Kidney (tissue), 14 donors: ENCODE results near the gene ERFL. TPM values are rescaled to one million over a fixed set of nuclear protein-coding genes. Genes with fewer than 3 reads are reported as not detected.

Experiments used
- DNase-seq, 5 donors: peaks; one replicate each; pipeline ENCODE4 v3.0.0-alpha.2; 2013 to 2020
- FAIRE-seq: peaks from 2 replicates; lab custom pipeline; 2012; peaks lifted over from hg19 to GRCh38; lab: Jason Lieb, UNC
- H3K27ac ChIP-seq, 2 donors: one replicate each; pipeline ENCODE4 v1.7.0; 2013; ENCODE audit warnings: low read depth in 2 of 2, low read length in 2 of 2, inconsistent platforms in 1 of 2
- H3K27me3 ChIP-seq: one replicate; pipeline ENCODE4 v1.7.1; 2013; ENCODE audit warnings: low read length, inconsistent platforms; ENCODE audit not compliant: control insufficient read depth, insufficient read depth
- H3K36me3 ChIP-seq, 3 donors: one replicate each; pipeline versions ENCODE4 v1.7.0 to v1.7.1; 2013; ENCODE audit warnings: low read length in 3 of 3, control low read depth in 1 of 3, inconsistent platforms in 1 of 3; ENCODE audit not compliant: insufficient read depth in 3 of 3, control insufficient read depth in 2 of 3
- H3K4me1 ChIP-seq, 3 donors: one replicate each; pipeline versions ENCODE4 v1.7.0 to v1.7.1; 2013; ENCODE audit warnings: low read length in 3 of 3, inconsistent platforms in 1 of 3, low read depth in 1 of 3; ENCODE audit not compliant: control insufficient read depth in 2 of 3, insufficient read depth in 2 of 3
- H3K4me3 ChIP-seq, 3 donors: one replicate each; pipeline versions ENCODE4 v1.7.0 to v1.8.1; 2013; ENCODE audit warnings: low read length in 3 of 3, control low read depth in 1 of 3, inconsistent platforms in 1 of 3
- H3K9ac ChIP-seq, 3 donors: one replicate each; pipeline versions ENCODE4 v1.7.0 to v1.7.1; 2013; ENCODE audit warnings: low read length in 3 of 3, control low read depth in 1 of 3, inconsistent platforms in 1 of 3
- H3K9me3 ChIP-seq, 3 donors: one replicate each; pipeline versions ENCODE4 v1.7.0 to v1.7.1; 2013; ENCODE audit warnings: low read length in 3 of 3, control low read depth in 1 of 3, inconsistent platforms in 1 of 3; ENCODE audit not compliant: control insufficient read depth in 2 of 3, insufficient read depth in 1 of 3
- CTCF ChIP-seq: IDR thresholded peaks from 3 replicates; pipeline ENCODE4 v1.5.1; 2012; ENCODE audit warnings: mild to moderate bottlenecking, moderate library complexity, borderline replicate concordance; ENCODE audit not compliant: insufficient read depth; ENCODE audit errors: extremely low read depth
- intact Hi-C: fragments of 100-400 bp; cut with DNase I; formaldehyde crosslinking; loops from one replicate; pipeline ENCODE4 v1.11.1; 2022
- polyA plus RNA-seq: library from polyadenylated mRNA; stranded (reverse); fragments of 350-450 nt; fragmentation: Illumina TruSeq; extraction: RNeasy Lipid Tissue Mini Kit (QIAGEN cat#74804); gene quantifications from one replicate; pipeline ENCODE4 v1.2.3, GENCODE V29; 2014; ENCODE audit warnings: low read depth, low replicate concordance; ENCODE audit not compliant: insufficient read depth
- total RNA-seq: library from RNA; stranded (reverse); fragmentation: NEBNext Ultra II Directional; extraction: Animal tissue kit (Norgen Biotek cat#: 25700); gene quantifications from one replicate; pipeline ENCODE4 v1.2.1, GENCODE V29; 2021
- donor health status: control.
- donor health status: control.
- donor health status: control.
- donor health status: control.
- donor health status: control.
- donor health status: DM: yes; HTN: yes; CAD: no.
- donor health status: Normal renal cell carcinoma (clear cell type).

ERFL gene
- total and polyA plus RNA-seq, 2 donors from 2014 or later, result 0.69 TPM; not detected in 1

GRCh38 chr19:41905273-41906002 lies 22.8 kb downstream of the ERFL start:
- intact Hi-C loops, result no loop called here
- H3K4me1 ChIP-seq, result no peaks in the 10 kb centered on the region
- H3K4me3 ChIP-seq, result no peak overlapping the region
- H3K27ac ChIP-seq, result no peak overlapping the region
- H3K9me3 ChIP-seq, result no peaks in the 10 kb centered on the region
- no peak for DNase-seq
- no peaks in the 10 kb centered on the region for H3K27me3 ChIP-seq
- FAIRE-seq, result no peak
- peaks cover 2 to 49% (median 17%) of the 10 kb centered on the region in 3 donors for H3K36me3 ChIP-seq
- no peak overlapping the region for H3K9ac ChIP-seq
- TF ChIP-seq CTCF, result no peak

GRCh38 chr19:41904118-41904870 lies 24.0 kb downstream of the ERFL start:
- intact Hi-C loops, result no loop called here
- FAIRE-seq, result no peak
- Histone ChIP-seq H3K4me3 (no peak overlapping the region), H3K36me3 (peaks cover 2 to 52% (median 17%) of the 10 kb centered on the region in 3 donors), H3K27me3 (no peaks in the 10 kb centered on the region), H3K4me1 (no peaks in the 10 kb centered on the region), H3K9me3 (no peaks in the 10 kb centered on the region), H3K9ac (no peak overlapping the region), H3K27ac (no peak overlapping the region)
- no peak for TF ChIP-seq CTCF
- no peak for DNase-seq

GRCh38 chr19:41903193-41903953 lies 24.9 kb downstream of the ERFL start:
- Histone ChIP-seq H3K9ac (no peak overlapping the region), H3K9me3 (no peaks in the 10 kb centered on the region), H3K4me3 (no peak overlapping the region), H3K27me3 (no peaks in the 10 kb centered on the region), H3K4me1 (no peaks in the 10 kb centered on the region), H3K36me3 (peaks cover 2 to 52% (median 19%) of the 10 kb centered on the region in 3 donors), H3K27ac (no peak overlapping the region)
- no peak for FAIRE-seq
- DNase-seq, result no peak
- TF ChIP-seq CTCF, result no peak
- intact Hi-C loops, result no loop called here
